ENCODE data around the gene TXNDC12. TPM values are rescaled to one million over a fixed set of nuclear protein-coding genes. Genes with fewer than 3 reads are reported as not detected.
A peak's percentile ranks its signal among the peaks of the same experiment; 100 is the strongest.

The TXNDC12 gene
- total and polyA plus RNA-seq, 2 donors (not counting 1 experiment from before 2014, with no cell fraction given): 12.6 to 38.9 TPM

- Mint-ChIP-seq H3K9me3 (ENCODE audit: insufficient read depth) (no peaks in the 10 kb centered on the region), H3K4me1 (peaks cover 53% of the 10 kb centered on the region), H3K4me3 (peak within 1 kb of the TSS; percentile 98), H3K27me3 (no peaks in the 10 kb centered on the region), H3K27ac (peak within 1 kb of the TSS; percentile 97)
- H3K27me3 ChIP-seq (replicated peaks in 1 of 4; ENCODE audit: control extremely low read depth in 1 of 4, control insufficient read depth in 3 of 4, insufficient read depth in 4 of 4, low read length in 3 of 4): no peaks in the 10 kb centered on the region
- peaks cover 25% of the 10 kb centered on the region for H4K20me1 ChIP-seq (ENCODE audit: control insufficient read depth, insufficient read depth, low read length, poor library complexity, severe bottlenecking)
- H2AFZ ChIP-seq (ENCODE audit: insufficient read depth, low read depth, low read length, poor library complexity, severe bottlenecking): peak within 1 kb of the TSS; percentile 88
- CTCF ChIA-PET: interaction anchor here (0.7 to 1.8 kb wide), 3 partner anchors 25 to 643 kb away, joined by 3 to 5 read pairs (median 4); no protein-coding TSS in a partner anchor
- ATAC-seq (ENCODE audit: low read depth) (peak; percentile 89), DNase-seq (peak; percentile 93)
- POLR2A ChIA-PET: interaction anchor here (0.6 to 1.4 kb wide), 6 partner anchors 23 to 537 kb away, joined by 3 to 9 read pairs (median 4); partner anchors contain the start of genes EPS15, KTI12, ORC1 and PRPF38A
- intact Hi-C loops (cut with micrococcal nuclease): loop anchor here (1.0 to 10.0 kb wide), 11 partner anchors 23 to 1182 kb away; partner anchors contain the start of genes CC2D1B, ECHDC2, KTI12 and MAGOH
- H3K4me3 ChIP-seq (ENCODE audit: control extremely low read depth in 1 of 5, extremely low read depth in 1 of 5, insufficient read depth in 1 of 5, low read depth in 2 of 5, low read length in 4 of 5): peak within 1 kb of the TSS; percentile 73 to 99 (median 95)
- H3K36me3 ChIP-seq (replicated peaks in 1 of 2; ENCODE audit: control extremely low read depth in 1 of 2, control insufficient read depth in 1 of 2, extremely low read depth in 1 of 2, insufficient read depth in 2 of 2, low read length in 1 of 2): peaks cover 0 to 28% of the 10 kb centered on the region in 2 experiments
- H3K4me2 ChIP-seq (replicated peaks; ENCODE audit: low read depth, low read length, poor library complexity, severe bottlenecking): peak within 1 kb of the TSS; percentile 96
- TF ChIP-seq CTCF (IDR thresholded peaks at IDR 0.05) (peak; percentile 17), EZH2 (IDR thresholded peaks at IDR 0.05; ENCODE audit: borderline replicate concordance, insufficient read depth, low read depth, low read length, poor library complexity, severe bottlenecking) (no peak)
- no peaks in the 10 kb centered on the region for H3K9me3 ChIP-seq (ENCODE audit: control extremely low read depth in 1 of 3, control insufficient read depth in 2 of 3, insufficient read depth in 1 of 3, low read length in 2 of 3)
- H3K27ac ChIP-seq (ENCODE audit: low read length in 2 of 2): peak within 1 kb of the TSS; percentile 85 to 92
- H3K9ac ChIP-seq (ENCODE audit: low read length): peak within 1 kb of the TSS; percentile 96
- WGBS (ENCODE audit: insufficient coverage): under 1% methylated on average over 52 of the region's 54 CpGs
- peaks cover 25 to 31% of the 10 kb centered on the region in 2 donors for H3K4me1 ChIP-seq (ENCODE audit: control insufficient read depth in 2 of 2, insufficient read depth in 2 of 2, low read length in 2 of 2)
- peaks cover 68% of the 10 kb centered on the region for H3K79me2 ChIP-seq (ENCODE audit: control insufficient read depth, insufficient read depth, low read length)
Observed at GRCh38 chr1:52056163-52056936, 1.4 kb upstream of the TXNDC12 start, which contains the start of gene BTF3L4. TSS of gene BTF3L4 (plus strand) at chr1:52056295. CDS start at chr1:52059848, 3,553 bp downstream.

Data from B cell (primary cell).